Measurements from ENCODE around the gene MTCL1.

DNA sequence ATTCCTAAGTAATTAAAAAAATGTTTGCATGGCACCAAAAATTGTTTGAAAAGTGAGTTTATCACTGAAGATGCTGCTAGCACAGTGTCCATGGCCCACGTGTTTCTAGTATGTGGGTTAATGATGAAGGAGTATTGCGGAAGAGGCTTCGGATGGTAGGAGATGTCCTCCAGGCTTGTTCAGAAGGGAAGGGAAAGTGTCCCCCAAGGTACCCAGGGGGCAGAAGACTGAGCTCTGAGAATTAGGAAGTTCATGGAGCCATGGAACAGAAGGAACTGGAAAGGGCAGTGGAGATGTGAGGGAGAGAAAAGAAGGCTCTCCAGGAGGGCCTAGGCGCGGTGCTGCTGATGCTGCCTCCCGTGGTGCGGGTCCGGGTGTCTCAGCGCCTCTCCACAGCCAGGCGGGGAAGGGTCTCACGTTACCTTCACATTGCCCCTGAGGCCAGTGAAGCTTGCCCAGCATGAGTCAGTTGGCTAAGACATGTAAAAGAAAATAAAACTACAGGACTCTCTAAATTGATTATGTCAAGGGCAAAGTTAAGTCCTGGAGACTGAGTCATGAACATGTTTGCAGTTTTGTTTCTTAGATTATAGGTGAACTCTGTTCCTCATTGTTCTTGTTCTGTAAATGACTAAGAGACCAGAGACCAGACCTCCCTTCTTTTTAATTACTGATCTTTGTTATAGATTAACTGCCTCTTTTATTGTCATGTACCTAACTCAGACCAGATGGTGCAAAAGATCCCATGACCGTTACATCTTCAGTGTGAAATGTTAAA lies 89.0 kb downstream of the MTCL1 start:
- TF ChIP-seq ZNF274 (IDR thresholded peaks at IDR 0.05; ENCODE audit: low read depth, low read length) (no peak), SUZ12 (IDR thresholded peaks at IDR 0.05; ENCODE audit: extremely low read depth, insufficient read depth, insufficient read length) (no peak), YY1 (IDR thresholded peaks at IDR 0.05; ENCODE audit: insufficient read depth, insufficient read length) (no peak)

Measured in NT2/D1 (cell line).